ENCODE data around the gene ASCC1. TPM values are rescaled to one million over a fixed set of nuclear protein-coding genes. Genes with fewer than 3 reads are reported as not detected.

Gene ASCC1
- total and polyA plus RNA-seq, 2 of the 13 experiments (the other 11 are each of a cell fraction or from before 2014, with no cell fraction given): 21.6 to 30.1 TPM

GRCh38 chr10:72087969-72088888 lies 127.8 kb downstream of the ASCC1 start, which contains the start of gene SPOCK2 (continued):
- TF ChIP-seq ZFP90 (CRISPR knock-in tag; IDR thresholded peaks at IDR 0.05; ENCODE audit: borderline replicate concordance) (0 out of 2 replicates have a peak, but pooled peaks have one; percentile 74), MBD4 (IDR thresholded peaks at IDR 0.05; ENCODE audit: borderline replicate concordance, low read length) (no peak), ZNF768 (CRISPR knock-in tag; IDR thresholded peaks at IDR 0.05) (peak; percentile 94), HMGXB4 (CRISPR knock-in tag; IDR thresholded peaks at IDR 0.05; ENCODE audit: borderline replicate concordance in 1 of 2, low read depth in 1 of 2) (0 out of 4 replicates have a peak, but pooled peaks of 1 of the 2 experiments have one; percentile 7), ZNF274 (CRISPR knock-in tag; IDR thresholded peaks at IDR 0.05) (0 out of 2 replicates have a peak, but pooled peaks have one; percentile 38), ZIK1 (CRISPR knock-in tag; IDR thresholded peaks at IDR 0.05; ENCODE audit: borderline replicate concordance, low read depth) (0 out of 2 replicates have a peak, but pooled peaks have one; percentile 40), ZBTB7A (CRISPR knock-in tag; IDR thresholded peaks at IDR 0.05) (peak; percentile 22; the same call in 1 of the 2 replicates), SMC3 (IDR thresholded peaks at IDR 0.05; ENCODE audit: low read length) (no peak), SRSF1 (optimal IDR thresholded peaks at IDR 0.05; ENCODE audit: low read depth, low read length) (peak; percentile 46), ZNF362 (CRISPR knock-in tag; IDR thresholded peaks at IDR 0.05; ENCODE audit: borderline replicate concordance) (peak; percentile 19; the same call in 1 of the 2 replicates), RBFOX2 (IDR thresholded peaks at IDR 0.05; ENCODE audit: low read depth, low read length) (peak; percentile 4; the same call in 1 of the 2 replicates), ISL2 (CRISPR knock-in tag; IDR thresholded peaks at IDR 0.05) (0 out of 2 replicates have a peak, but pooled peaks have one; percentile 6), PTBP1 (IDR thresholded peaks at IDR 0.05; ENCODE audit: low read depth, low read length, poor library complexity, severe bottlenecking) (no peak), HOXA3 (CRISPR knock-in tag; IDR thresholded peaks at IDR 0.05) (peak; percentile 16; the same call in 1 of the 2 replicates), ZNF761 (CRISPR knock-in tag; conservative IDR thresholded peaks at IDR 0.05) (peak; percentile 39; the same call in 1 of the 2 replicates), ZMYM3 (CRISPR knock-in tag; IDR thresholded peaks at IDR 0.05) (peak; percentile 84), ZNF546 (CRISPR knock-in tag; conservative IDR thresholded peaks at IDR 0.05) (0 out of 2 replicates have a peak, but pooled peaks have one; percentile 54), ZNF142 (CRISPR knock-in tag; IDR thresholded peaks at IDR 0.05) (0 out of 2 replicates have a peak, but pooled peaks have one; percentile 41), ZNF792 (CRISPR knock-in tag; IDR thresholded peaks at IDR 0.05) (no peak)

Measured in HepG2 (cell line).